Panc1 (cell line): ENCODE results near the gene GAGE12F.
"Not testable (repeated sequence)": the region's sequence is repeated elsewhere in the genome, so short reads cannot be mapped to it uniquely, and the experiment has no call there.

Experiments used
- POLR2AphosphoS5 ChIP-seq: IDR thresholded peaks from 2 replicates; pipeline ENCODE4 v1.6.1; 2012; ENCODE audit warnings: mild to moderate bottlenecking, low read depth, low read length, moderate library complexity
- TCF7L2 ChIP-seq: IDR thresholded peaks from 2 replicates; pipeline ENCODE4 v1.6.1; 2011; ENCODE audit warnings: mild to moderate bottlenecking, low read depth, low read length, inconsistent platforms
- TF ChIP-seq, protein P1 (sequence below): fragments of 450-650 bp; IDR thresholded peaks from 2 replicates; pipeline ENCODE4 v1.5.1; 2017; ENCODE audit warnings: mild to moderate bottlenecking
- TF ChIP-seq, protein P2 (sequence below), 2 experiments: IDR thresholded peaks; 2 replicates each; pipeline ENCODE4 v1.6.1; 2011 to 2012; ENCODE audit warnings: low read depth in 2 of 2, control low read depth in 1 of 2, low read length in 1 of 2, mild to moderate bottlenecking in 1 of 2, moderate library complexity in 1 of 2; ENCODE audit not compliant: insufficient read depth in 1 of 2

DNA sequence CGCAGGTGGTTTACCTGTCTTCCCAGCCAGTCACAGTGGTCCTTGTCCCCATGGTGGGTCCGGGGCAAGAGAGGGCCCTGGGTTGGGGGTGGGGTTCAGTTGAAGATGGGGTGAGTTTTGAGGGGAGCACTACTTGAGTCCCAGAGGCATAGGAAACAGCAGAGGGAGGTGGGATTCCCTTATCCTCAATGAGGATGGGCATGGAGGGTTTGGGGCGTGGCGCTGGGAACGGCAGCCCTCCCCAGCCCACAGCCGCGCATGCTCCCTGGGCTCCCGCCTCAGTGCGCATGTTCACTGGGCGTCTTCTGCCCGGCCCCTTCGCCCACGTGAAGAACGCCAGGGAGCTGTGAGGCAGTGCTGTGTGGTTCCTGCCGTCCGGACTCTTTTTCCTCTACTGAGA is 9.7 kb upstream of the GAGE12F start, which contains the start of gene GAGE12E:
- TF ChIP-seq, protein P1, sequence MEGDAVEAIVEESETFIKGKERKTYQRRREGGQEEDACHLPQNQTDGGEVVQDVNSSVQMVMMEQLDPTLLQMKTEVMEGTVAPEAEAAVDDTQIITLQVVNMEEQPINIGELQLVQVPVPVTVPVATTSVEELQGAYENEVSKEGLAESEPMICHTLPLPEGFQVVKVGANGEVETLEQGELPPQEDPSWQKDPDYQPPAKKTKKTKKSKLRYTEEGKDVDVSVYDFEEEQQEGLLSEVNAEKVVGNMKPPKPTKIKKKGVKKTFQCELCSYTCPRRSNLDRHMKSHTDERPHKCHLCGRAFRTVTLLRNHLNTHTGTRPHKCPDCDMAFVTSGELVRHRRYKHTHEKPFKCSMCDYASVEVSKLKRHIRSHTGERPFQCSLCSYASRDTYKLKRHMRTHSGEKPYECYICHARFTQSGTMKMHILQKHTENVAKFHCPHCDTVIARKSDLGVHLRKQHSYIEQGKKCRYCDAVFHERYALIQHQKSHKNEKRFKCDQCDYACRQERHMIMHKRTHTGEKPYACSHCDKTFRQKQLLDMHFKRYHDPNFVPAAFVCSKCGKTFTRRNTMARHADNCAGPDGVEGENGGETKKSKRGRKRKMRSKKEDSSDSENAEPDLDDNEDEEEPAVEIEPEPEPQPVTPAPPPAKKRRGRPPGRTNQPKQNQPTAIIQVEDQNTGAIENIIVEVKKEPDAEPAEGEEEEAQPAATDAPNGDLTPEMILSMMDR: not testable (repeated sequence)
- TF ChIP-seq, protein P2, sequence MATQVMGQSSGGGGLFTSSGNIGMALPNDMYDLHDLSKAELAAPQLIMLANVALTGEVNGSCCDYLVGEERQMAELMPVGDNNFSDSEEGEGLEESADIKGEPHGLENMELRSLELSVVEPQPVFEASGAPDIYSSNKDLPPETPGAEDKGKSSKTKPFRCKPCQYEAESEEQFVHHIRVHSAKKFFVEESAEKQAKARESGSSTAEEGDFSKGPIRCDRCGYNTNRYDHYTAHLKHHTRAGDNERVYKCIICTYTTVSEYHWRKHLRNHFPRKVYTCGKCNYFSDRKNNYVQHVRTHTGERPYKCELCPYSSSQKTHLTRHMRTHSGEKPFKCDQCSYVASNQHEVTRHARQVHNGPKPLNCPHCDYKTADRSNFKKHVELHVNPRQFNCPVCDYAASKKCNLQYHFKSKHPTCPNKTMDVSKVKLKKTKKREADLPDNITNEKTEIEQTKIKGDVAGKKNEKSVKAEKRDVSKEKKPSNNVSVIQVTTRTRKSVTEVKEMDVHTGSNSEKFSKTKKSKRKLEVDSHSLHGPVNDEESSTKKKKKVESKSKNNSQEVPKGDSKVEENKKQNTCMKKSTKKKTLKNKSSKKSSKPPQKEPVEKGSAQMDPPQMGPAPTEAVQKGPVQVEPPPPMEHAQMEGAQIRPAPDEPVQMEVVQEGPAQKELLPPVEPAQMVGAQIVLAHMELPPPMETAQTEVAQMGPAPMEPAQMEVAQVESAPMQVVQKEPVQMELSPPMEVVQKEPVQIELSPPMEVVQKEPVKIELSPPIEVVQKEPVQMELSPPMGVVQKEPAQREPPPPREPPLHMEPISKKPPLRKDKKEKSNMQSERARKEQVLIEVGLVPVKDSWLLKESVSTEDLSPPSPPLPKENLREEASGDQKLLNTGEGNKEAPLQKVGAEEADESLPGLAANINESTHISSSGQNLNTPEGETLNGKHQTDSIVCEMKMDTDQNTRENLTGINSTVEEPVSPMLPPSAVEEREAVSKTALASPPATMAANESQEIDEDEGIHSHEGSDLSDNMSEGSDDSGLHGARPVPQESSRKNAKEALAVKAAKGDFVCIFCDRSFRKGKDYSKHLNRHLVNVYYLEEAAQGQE (IDR thresholded peaks at IDR 0.05; ENCODE audit: insufficient read depth in 1 of 2, low read depth in 2 of 2, low read length in 1 of 2): not testable (repeated sequence)
- not testable (repeated sequence) for TF ChIP-seq POLR2AphosphoS5, TCF7L2
